Fibroblast of lung (primary cell): ENCODE results near the gene NAT14. TPM values are rescaled to one million over a fixed set of nuclear protein-coding genes. Genes with fewer than 3 reads are reported as not detected.
"Not testable (repeated sequence)": the region's sequence is repeated elsewhere in the genome, so short reads cannot be mapped to it uniquely, and the experiment has no call there.

Experiments used
- DNase-seq, 2 donors: peaks; one replicate each; pipeline versions ENCODE4 v3.0.0 to v3.0.0-alpha.2; 2010; ENCODE audit warnings: low read depth in 2 of 2
- H2AFZ ChIP-seq: 2 replicates; pipeline ENCODE4 v1.5.1; 2012; ENCODE audit warnings: low read length, control low read depth, inconsistent platforms
- H3K27ac ChIP-seq: 2 replicates; pipeline ENCODE4 v1.5.1; 2011; ENCODE audit warnings: low read length, control low read depth; ENCODE audit not compliant: insufficient read depth
- H3K27me3 ChIP-seq: 2 replicates; pipeline ENCODE4 v1.5.1; 2011; ENCODE audit warnings: mild to moderate bottlenecking, low read length; ENCODE audit not compliant: control insufficient read depth, insufficient read depth
- H3K36me3 ChIP-seq: 2 replicates; pipeline ENCODE4 v1.5.1; 2011; ENCODE audit warnings: low read length; ENCODE audit not compliant: control insufficient read depth, insufficient read depth
- H3K4me1 ChIP-seq: 2 replicates; pipeline ENCODE4 v1.5.1; 2011; ENCODE audit warnings: low read length; ENCODE audit not compliant: control insufficient read depth, insufficient read depth; ENCODE audit errors: extremely low read depth
- H3K4me2 ChIP-seq: 2 replicates; pipeline ENCODE4 v1.5.1; 2011; ENCODE audit warnings: low read length, control low read depth; ENCODE audit not compliant: insufficient read depth; ENCODE audit errors: extremely low read depth
- H3K4me3 ChIP-seq, 4 experiments: fragments of 200-600 bp in 1 of 4; sonication (generic) in 1 of 4; replicated peaks in 1 of 4; 2 replicates each; pipeline ENCODE4 v1.5.1; 2011 to 2016; ENCODE audit warnings: low read length in 4 of 4, low read depth in 3 of 4, mild to moderate bottlenecking in 3 of 4, control low read depth in 2 of 4, inconsistent platforms in 1 of 4, mixed read lengths in 1 of 4; ENCODE audit not compliant: insufficient read depth in 1 of 4; ENCODE audit errors: control extremely low read depth in 1 of 4
- H3K79me2 ChIP-seq: 2 replicates; pipeline ENCODE4 v1.5.1; 2012; ENCODE audit warnings: mild to moderate bottlenecking, low read length, inconsistent platforms; ENCODE audit not compliant: control insufficient read depth, insufficient read depth
- H3K9ac ChIP-seq: 2 replicates; pipeline ENCODE4 v1.5.1; 2011; ENCODE audit warnings: mild to moderate bottlenecking, low read length, control low read depth; ENCODE audit not compliant: insufficient read depth
- H3K9me3 ChIP-seq: 2 replicates; pipeline ENCODE4 v1.5.1; 2012; ENCODE audit warnings: low read depth, low read length; ENCODE audit not compliant: control insufficient read depth, insufficient read depth
- H4K20me1 ChIP-seq: 2 replicates; pipeline ENCODE4 v1.5.1; 2011; ENCODE audit warnings: low read length; ENCODE audit not compliant: control insufficient read depth, insufficient read depth; ENCODE audit errors: extremely low read depth
- EZH2 ChIP-seq: IDR thresholded peaks from 2 replicates; pipeline ENCODE4 v1.5.1; 2012; ENCODE audit warnings: low read length, control low read depth, mild to moderate bottlenecking; ENCODE audit errors: missing control alignments
- polyA plus RNA-seq, 2 donors: library from polyadenylated mRNA; depleted of rRNA in 1 of 2; stranded (reverse) in 1 of 2; unstranded in 1 of 2; fragments of >200 nt; gene quantifications; 2 replicates each; pipeline ENCODE4 v1.2.1, GENCODE V29; 2011 to 2012; ENCODE audit warnings: missing spikeins in 1 of 2
- total RNA-seq: library from RNA; depleted of rRNA; stranded (reverse); fragments of >200 nt; gene quantifications from 2 replicates; pipeline ENCODE4 v1.2.1, GENCODE V29; 2014
- TF ChIP-seq, protein P1 (sequence below), 2 donors: IDR thresholded peaks in 1 of 2; conservative IDR thresholded peaks in 1 of 2; 1 replicate in 1 of 2; 2 replicates in 1 of 2; pipeline ENCODE4 v1.5.1; 2011 to 2012; ENCODE audit warnings: low read length in 2 of 2, control low read depth in 1 of 2, inconsistent platforms in 1 of 2, low read depth in 1 of 2, mild to moderate bottlenecking in 1 of 2

The NAT14 gene
- total and polyA plus RNA-seq, 2 donors (not counting 1 experiment from before 2014, with no cell fraction given) = 18.2 to 18.3 TPM

- no peaks in the 10 kb centered on the region for H4K20me1 ChIP-seq
- H3K4me2 ChIP-seq = no peak overlapping the region
- DNase-seq = peak in 1 of 2 donors; percentile 20
- H3K27ac ChIP-seq = no peak overlapping the region
- no peak for TF ChIP-seq EZH2
- TF ChIP-seq, protein P1, sequence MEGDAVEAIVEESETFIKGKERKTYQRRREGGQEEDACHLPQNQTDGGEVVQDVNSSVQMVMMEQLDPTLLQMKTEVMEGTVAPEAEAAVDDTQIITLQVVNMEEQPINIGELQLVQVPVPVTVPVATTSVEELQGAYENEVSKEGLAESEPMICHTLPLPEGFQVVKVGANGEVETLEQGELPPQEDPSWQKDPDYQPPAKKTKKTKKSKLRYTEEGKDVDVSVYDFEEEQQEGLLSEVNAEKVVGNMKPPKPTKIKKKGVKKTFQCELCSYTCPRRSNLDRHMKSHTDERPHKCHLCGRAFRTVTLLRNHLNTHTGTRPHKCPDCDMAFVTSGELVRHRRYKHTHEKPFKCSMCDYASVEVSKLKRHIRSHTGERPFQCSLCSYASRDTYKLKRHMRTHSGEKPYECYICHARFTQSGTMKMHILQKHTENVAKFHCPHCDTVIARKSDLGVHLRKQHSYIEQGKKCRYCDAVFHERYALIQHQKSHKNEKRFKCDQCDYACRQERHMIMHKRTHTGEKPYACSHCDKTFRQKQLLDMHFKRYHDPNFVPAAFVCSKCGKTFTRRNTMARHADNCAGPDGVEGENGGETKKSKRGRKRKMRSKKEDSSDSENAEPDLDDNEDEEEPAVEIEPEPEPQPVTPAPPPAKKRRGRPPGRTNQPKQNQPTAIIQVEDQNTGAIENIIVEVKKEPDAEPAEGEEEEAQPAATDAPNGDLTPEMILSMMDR (conservative IDR thresholded peaks at IDR 0.05 in 1 of 2, IDR thresholded peaks at IDR 0.05 in 1 of 2; ENCODE audit: low read depth in 1 of 2, low read length in 2 of 2) = no peak
- H3K4me3 ChIP-seq = no peak overlapping the region
- no peaks in the 10 kb centered on the region for H3K9me3 ChIP-seq
- H3K79me2 ChIP-seq = no peaks in the 10 kb centered on the region
- H3K27me3 ChIP-seq = peaks cover 40% of the 10 kb centered on the region
- no peaks in the 10 kb centered on the region for H3K36me3 ChIP-seq
- no peak overlapping the region for H3K9ac ChIP-seq
- no peaks in the 10 kb centered on the region for H3K4me1 ChIP-seq
- no peak overlapping the region for H2AFZ ChIP-seq
These were observed 37.4 kb upstream of the NAT14 start for GRCh38 chr19:55447421-55448174.

GRCh38 chr19:55448175-55448490 is 36.9 kb upstream of the NAT14 start:
- H3K4me3 ChIP-seq, H3K27ac ChIP-seq, H3K4me1 ChIP-seq, DNase-seq, H3K9me3 ChIP-seq, H3K9ac ChIP-seq, H3K36me3 ChIP-seq, H3K4me2 ChIP-seq, H3K79me2 ChIP-seq, H4K20me1 ChIP-seq, H2AFZ ChIP-seq: not testable (repeated sequence)
- H3K27me3 ChIP-seq = peaks cover 37% of the 10 kb centered on the region

- Histone ChIP-seq H3K4me2 (no peak overlapping the region), H3K9ac (no peak overlapping the region), H3K4me1 (no peaks in the 10 kb centered on the region), H4K20me1 (no peaks in the 10 kb centered on the region), H3K4me3 (no peak overlapping the region), H3K79me2 (no peaks in the 10 kb centered on the region), H3K27me3 (peaks cover 26% of the 10 kb centered on the region), H3K9me3 (no peaks in the 10 kb centered on the region), H3K36me3 (no peaks in the 10 kb centered on the region), H3K27ac (no peak overlapping the region), H2AFZ (no peak overlapping the region)
- TF ChIP-seq, protein P1 (conservative IDR thresholded peaks at IDR 0.05 in 1 of 2, IDR thresholded peaks at IDR 0.05 in 1 of 2; ENCODE audit: low read depth in 1 of 2, low read length in 2 of 2) = no peak
- TF ChIP-seq EZH2 = no peak
- no peak for DNase-seq
These were observed 35.5 kb upstream of the NAT14 start for GRCh38 chr19:55449469-55449868.
